CD4-positive, alpha-beta T cell treated with Interleukin-17A for 1 hour (primary cell): ENCODE measurements around the gene DMTF1.
"Not testable (repeated sequence)": the region's sequence is repeated elsewhere in the genome, so short reads cannot be mapped to it uniquely, and the experiment has no call there.

Source experiments
- DNase-seq: peaks from one replicate; pipeline ENCODE4 v3.0.0-alpha.2; 2020

DMTF1 gene

GRCh38 chr7:87202208-87202607 is 50.0 kb downstream of the DMTF1 start:
- DNase-seq, result no peak

GRCh38 chr7:87202705-87203104 is 50.5 kb downstream of the DMTF1 start:
- no peak for DNase-seq

GRCh38 chr7:87203929-87204328 is 51.7 kb downstream of the DMTF1 start:
- not testable (repeated sequence) for DNase-seq

GRCh38 chr7:87204933-87205332 is 52.7 kb downstream of the DMTF1 start:
- DNase-seq, result no peak

- not testable (repeated sequence) for DNase-seq
These were observed 53.4 kb downstream of the DMTF1 start for GRCh38 chr7:87205701-87206100.

- no peak for DNase-seq
These were observed 54.1 kb downstream of the DMTF1 start for GRCh38 chr7:87206361-87206760.

- no peak for DNase-seq
These were observed 57.2 kb downstream of the DMTF1 start for GRCh38 chr7:87209295-87209924.

GRCh38 chr7:87210506-87210905 is 58.3 kb downstream of the DMTF1 start:
- DNase-seq, result no peak

- DNase-seq, result no peak
These were observed 60.2 kb downstream of the DMTF1 start for GRCh38 chr7:87212498-87212897.

- no peak for DNase-seq
These were observed 61.0 kb downstream of the DMTF1 start for GRCh38 chr7:87213252-87213651.

- DNase-seq, result no peak
These were observed 61.6 kb downstream of the DMTF1 start for GRCh38 chr7:87213811-87214210.

- no peak for DNase-seq
These were observed 62.8 kb downstream of the DMTF1 start for GRCh38 chr7:87215046-87215445.

- peak; percentile 70 for DNase-seq
These were observed 64.7 kb downstream of the DMTF1 start for GRCh38 chr7:87216701-87217508.

- DNase-seq, result no peak
These were observed 65.9 kb downstream of the DMTF1 start for GRCh38 chr7:87217983-87218653.

- DNase-seq, result peak; percentile 58
These were observed 66.7 kb downstream of the DMTF1 start for GRCh38 chr7:87218796-87219544.

- DNase-seq, result peak; percentile 84
These were observed 67.3 kb downstream of the DMTF1 start, which contains the start of gene TMEM243 for GRCh38 chr7:87219545-87220025. Gene TMEM243 (minus strand): TSS chr7:87219732. CDS start chr7:87219503, 229 bp downstream.

GRCh38 chr7:87220026-87220733 is 67.9 kb downstream of the DMTF1 start:
- DNase-seq, result peak; percentile 83

GRCh38 chr7:87220734-87221215 is 68.5 kb downstream of the DMTF1 start:
- no peak for DNase-seq

GRCh38 chr7:87223666-87224065 is 71.4 kb downstream of the DMTF1 start:
- no peak for DNase-seq

- DNase-seq, result no peak
These were observed 73.4 kb downstream of the DMTF1 start for GRCh38 chr7:87225696-87226095.

GRCh38 chr7:87226495-87226894 is 74.2 kb downstream of the DMTF1 start:
- DNase-seq, result no peak

GRCh38 chr7:87231258-87231657 is 79.0 kb downstream of the DMTF1 start:
- no peak for DNase-seq
